Activated T-cell treated with anti-CD3 and anti-CD28 coated beads, Interleukin-2, amount 50 U/mL, for 72 hours (primary cell): ENCODE measurements around the gene MICAL1. TPM values are rescaled to one million over a fixed set of nuclear protein-coding genes. Genes with fewer than 3 reads are reported as not detected.
A peak's percentile ranks its signal among the peaks of the same experiment; 100 is the strongest.

Experiments used
- ATAC-seq, 2 donors: fragments of 150-1000 bp; cut with Tn5 transposase; replicated peaks in 1 of 2; 2 replicates each; pipeline ENCODE4 v1.10.0; 2021; ENCODE audit warnings: moderate library complexity in 2 of 2, mild to moderate bottlenecking in 1 of 2
- DNase-seq, 2 donors: peaks; one replicate each; pipeline ENCODE4 v3.0.0; 2021 to 2022; ENCODE audit warnings: mixed read lengths in 1 of 2
- H3K27ac Mint-ChIP-seq: one replicate; pipeline ENCODE4 v1.8.0; 2022; ENCODE audit warnings: mild to moderate bottlenecking, moderate library complexity, mixed read lengths
- H3K27me3 Mint-ChIP-seq: one replicate; pipeline ENCODE4 v1.8.0; 2022; ENCODE audit warnings: low read depth, mixed read lengths
- H3K36me3 Mint-ChIP-seq, 2 donors: one replicate each; pipeline ENCODE4 v1.8.0; 2022; ENCODE audit warnings: mixed read lengths in 2 of 2, mild to moderate bottlenecking in 1 of 2; ENCODE audit not compliant: insufficient read depth in 2 of 2
- H3K4me1 Mint-ChIP-seq: one replicate; pipeline ENCODE4 v1.8.0; 2022; ENCODE audit warnings: low read depth, mixed read lengths
- H3K4me3 Mint-ChIP-seq, 2 donors: one replicate each; pipeline ENCODE4 v1.8.0; 2022; ENCODE audit warnings: mild to moderate bottlenecking in 2 of 2, mixed read lengths in 2 of 2, moderate library complexity in 2 of 2
- H3K9me3 Mint-ChIP-seq, 2 donors: one replicate each; pipeline ENCODE4 v1.8.0; 2022; ENCODE audit warnings: mixed read lengths in 2 of 2
- total RNA-seq, 2 donors: library from RNA; stranded (reverse); gene quantifications; one replicate each; pipeline ENCODE4 v1.2.3, GENCODE V29; 2022

Gene MICAL1
- total RNA-seq, 2 donors from 2014 or later: 70.4 to 76.7 TPM

DNA sequence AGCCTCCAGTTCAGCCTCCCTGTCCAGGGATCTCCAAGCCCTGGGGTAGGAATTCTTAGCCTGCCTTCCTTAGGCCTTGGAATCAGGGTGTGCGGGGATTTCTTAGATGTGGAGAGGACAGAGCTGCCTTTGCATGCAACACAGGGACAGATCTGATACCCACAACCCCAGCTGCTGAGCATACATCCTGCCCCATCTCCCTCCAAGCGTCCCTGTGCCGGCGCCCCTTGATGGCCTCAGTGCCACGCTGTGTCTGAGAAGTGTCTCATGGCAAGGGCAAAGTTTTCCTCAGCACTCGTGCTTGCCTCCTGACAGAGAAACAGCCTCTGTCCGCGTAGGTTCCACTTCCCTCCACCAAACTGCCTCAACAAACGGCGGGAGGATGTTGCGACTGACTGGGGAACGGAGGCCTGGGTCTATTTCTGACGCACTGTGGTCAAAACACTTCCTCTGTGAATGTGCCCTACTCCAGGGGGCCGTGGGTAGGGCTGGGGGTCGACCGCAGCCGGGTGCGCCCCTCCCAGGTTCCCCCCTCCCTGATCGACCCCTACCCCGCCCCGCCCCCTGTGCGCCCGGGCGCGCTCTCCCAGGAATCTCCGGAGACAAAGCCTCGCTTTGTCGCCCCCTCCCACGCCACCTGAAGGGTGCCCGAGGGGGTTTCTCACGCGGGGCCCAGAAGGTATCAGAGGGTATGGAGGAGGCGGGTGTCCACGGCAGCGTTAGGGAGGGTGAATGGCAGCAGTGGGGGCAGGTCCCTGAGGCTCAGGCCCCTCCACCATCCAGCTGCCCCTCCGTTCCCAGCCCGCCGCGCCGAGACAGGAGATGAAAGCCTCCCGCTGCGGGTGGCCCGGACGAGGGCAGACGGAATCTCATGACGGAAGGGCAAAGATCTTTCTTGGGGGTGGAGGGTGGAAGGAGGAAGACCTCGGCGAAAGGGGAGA is 806 bp downstream of the MICAL1 start:
- Mint-ChIP-seq H3K36me3 (peaks cover 3 to 7% of the 10 kb centered on the region in 2 donors), H3K27ac (peak overlapping the region; percentile 64), H3K4me3 (peak overlapping the region; percentile 86 to 99), H3K27me3 (no peaks in the 10 kb centered on the region), H3K9me3 (no peaks in the 10 kb centered on the region), H3K4me1 (peaks cover 65% of the 10 kb centered on the region)
- ATAC-seq (peak; percentile 55 to 57), DNase-seq (peak; percentile 72 to 77)

DNA sequence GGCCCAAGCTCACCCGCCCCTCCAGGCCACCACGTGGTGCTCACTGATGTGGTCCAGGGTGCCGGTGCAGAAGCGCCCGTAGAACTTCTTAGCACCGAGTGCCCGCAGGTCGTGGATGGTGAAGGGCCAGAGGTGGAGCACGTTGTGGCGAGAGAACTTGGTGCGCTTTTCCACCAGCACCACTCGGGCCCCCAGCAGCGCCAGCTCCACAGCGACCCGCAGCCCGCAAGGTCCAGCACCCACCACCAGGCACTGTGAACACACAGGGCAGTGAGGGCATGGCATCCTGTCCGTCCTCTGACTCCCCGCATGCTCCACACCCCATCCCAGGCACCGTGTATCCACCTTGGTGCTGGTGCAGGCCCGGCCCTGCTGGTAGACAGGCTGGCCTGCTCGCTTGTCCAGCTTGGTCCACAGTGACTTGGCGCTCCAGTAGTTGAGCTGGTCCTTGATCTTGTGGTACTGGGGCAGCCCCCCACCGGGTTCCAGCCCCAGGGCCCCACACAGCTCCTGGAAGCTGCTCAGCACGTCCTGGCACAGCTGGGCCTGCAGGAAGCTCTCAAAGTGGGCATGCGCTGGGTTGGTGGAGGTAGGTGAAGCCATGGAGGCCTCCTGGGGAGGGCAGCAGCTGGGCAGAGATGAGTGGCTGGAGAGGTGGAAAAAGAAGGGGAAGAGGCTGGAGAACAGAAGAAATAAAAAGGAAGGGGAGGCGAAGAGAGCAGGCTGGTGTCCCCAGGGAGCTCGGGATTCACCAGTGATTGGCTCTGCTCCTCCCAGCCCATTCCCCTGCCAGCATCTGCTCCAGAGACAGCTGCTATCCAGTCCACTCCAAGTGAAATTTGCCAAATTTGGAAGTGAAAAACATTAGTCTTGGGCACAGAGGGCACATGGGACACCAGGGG is 1.7 kb downstream of the MICAL1 start:
- DNase-seq (no peak), ATAC-seq (no peak)
- Mint-ChIP-seq H3K4me3 (peak overlapping the region; percentile 86 to 99), H3K9me3 (no peaks in the 10 kb centered on the region), H3K36me3 (peaks cover 3 to 7% of the 10 kb centered on the region in 2 donors), H3K27me3 (no peaks in the 10 kb centered on the region), H3K4me1 (peaks cover 61% of the 10 kb centered on the region), H3K27ac (peak overlapping the region; percentile 64)

DNA sequence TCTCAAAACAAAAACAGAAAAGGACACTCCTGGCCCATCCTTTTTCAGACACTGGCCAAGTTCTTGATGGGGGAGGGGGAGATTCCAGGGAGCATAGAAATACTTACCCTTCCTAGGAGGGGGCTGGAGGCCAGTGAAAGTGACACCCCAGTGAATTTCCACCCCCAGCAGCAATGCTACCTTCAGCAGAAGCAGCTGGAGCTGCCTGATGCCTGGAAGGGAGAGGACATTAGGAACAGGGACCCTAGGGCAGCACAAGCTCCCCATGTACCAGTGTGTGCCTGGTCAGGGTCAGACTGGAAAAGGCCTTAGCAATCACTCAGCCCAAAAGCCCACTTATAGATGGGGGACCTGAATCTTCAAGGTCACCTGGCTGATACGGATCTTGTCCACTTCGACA is 2.4 kb downstream of the MICAL1 start:
- ATAC-seq: no peak
- H3K4me3 Mint-ChIP-seq: no peak overlapping the region

DNA sequence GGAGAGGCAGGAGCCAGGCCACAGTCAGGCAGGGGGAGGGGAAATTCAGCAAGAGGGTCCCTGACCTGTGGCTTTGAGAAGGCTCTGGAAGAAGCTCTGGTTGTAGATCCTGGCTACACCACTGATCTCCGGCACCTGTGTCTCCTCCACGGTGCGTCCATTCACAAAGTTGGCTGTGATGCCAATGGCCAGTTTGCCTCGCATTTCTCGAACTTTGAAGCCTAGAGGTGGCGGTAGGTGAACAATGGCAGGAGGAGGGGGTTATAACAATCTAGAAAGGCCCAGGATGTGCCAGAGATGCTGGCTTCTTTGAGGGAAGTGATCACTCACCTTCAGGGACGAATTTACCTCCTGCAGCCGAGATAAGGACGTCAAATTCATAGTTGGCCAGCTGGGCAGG is 3.4 kb downstream of the MICAL1 start:
- no peaks in the 10 kb centered on the region for H3K27me3 Mint-ChIP-seq
- no peaks in the 10 kb centered on the region for H3K9me3 Mint-ChIP-seq
- no peak overlapping the region for H3K4me3 Mint-ChIP-seq
- ATAC-seq (no peak), DNase-seq (no peak)
- H3K36me3 Mint-ChIP-seq: peaks cover 3 to 7% of the 10 kb centered on the region in 2 donors
- H3K27ac Mint-ChIP-seq: no peak overlapping the region
- peaks cover 52% of the 10 kb centered on the region for H3K4me1 Mint-ChIP-seq

More for the DNA sequence above, 2.4 kb downstream of the MICAL1 start:
- H3K36me3 Mint-ChIP-seq: peaks cover 3 to 7% of the 10 kb centered on the region in 2 donors
- no peak overlapping the region for H3K27ac Mint-ChIP-seq
- H3K9me3 Mint-ChIP-seq: no peaks in the 10 kb centered on the region
- peaks cover 60% of the 10 kb centered on the region for H3K4me1 Mint-ChIP-seq
- DNase-seq: no peak
- H3K27me3 Mint-ChIP-seq: no peaks in the 10 kb centered on the region

DNA sequence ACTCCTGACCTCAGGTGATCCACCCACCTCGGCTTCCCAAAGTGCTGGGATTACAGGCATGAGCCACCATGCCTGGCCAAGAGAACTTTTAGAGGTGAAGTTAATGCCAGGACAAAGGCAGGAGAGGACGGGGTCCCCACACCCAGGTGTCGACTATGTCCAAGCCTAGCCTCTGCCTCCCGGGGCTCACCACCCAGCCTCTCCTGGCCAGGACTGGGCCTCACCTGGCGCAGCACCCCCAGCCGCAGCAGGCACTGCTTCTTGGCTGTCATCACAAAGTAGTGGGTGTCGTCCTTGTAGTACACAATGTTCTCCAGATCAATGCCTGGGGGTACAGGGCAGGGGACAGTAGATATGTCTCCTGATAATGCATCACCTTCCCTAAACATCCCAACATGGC is 4.2 kb downstream of the MICAL1 start:
- DNase-seq: no peak
- H3K27me3 Mint-ChIP-seq: no peaks in the 10 kb centered on the region
- no peak overlapping the region for H3K4me3 Mint-ChIP-seq
- peaks cover 44% of the 10 kb centered on the region for H3K4me1 Mint-ChIP-seq
- no peak for ATAC-seq
- H3K27ac Mint-ChIP-seq: no peak overlapping the region
- peaks cover 3 to 7% of the 10 kb centered on the region in 2 donors for H3K36me3 Mint-ChIP-seq
- H3K9me3 Mint-ChIP-seq: no peaks in the 10 kb centered on the region

DNA sequence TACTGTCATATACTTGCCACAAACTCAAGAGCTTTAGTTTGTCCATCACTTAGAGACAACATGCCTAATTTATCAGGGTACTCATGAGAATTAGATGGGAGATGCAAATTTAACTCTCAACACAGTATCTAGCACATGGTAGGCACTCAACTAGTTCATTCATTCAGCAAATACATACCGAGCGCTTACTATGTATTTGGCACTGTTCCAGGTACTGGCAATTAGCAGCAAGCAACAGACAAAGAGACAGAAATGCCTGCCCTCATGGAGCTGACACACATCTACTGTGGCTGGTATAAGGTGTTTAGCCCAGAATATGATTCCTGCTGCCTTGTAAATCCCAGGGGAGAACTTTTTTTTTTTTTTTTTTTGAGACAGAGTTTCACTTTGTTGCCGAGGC is 4.8 kb downstream of the MICAL1 start:
- ATAC-seq (no peak), DNase-seq (no peak)
- no peak overlapping the region for H3K4me3 Mint-ChIP-seq
- no peaks in the 10 kb centered on the region for H3K9me3 Mint-ChIP-seq
- H3K27ac Mint-ChIP-seq: no peak overlapping the region
- peaks cover 3 to 7% of the 10 kb centered on the region in 2 donors for H3K36me3 Mint-ChIP-seq
- H3K27me3 Mint-ChIP-seq: no peaks in the 10 kb centered on the region
- peaks cover 40% of the 10 kb centered on the region for H3K4me1 Mint-ChIP-seq

DNA sequence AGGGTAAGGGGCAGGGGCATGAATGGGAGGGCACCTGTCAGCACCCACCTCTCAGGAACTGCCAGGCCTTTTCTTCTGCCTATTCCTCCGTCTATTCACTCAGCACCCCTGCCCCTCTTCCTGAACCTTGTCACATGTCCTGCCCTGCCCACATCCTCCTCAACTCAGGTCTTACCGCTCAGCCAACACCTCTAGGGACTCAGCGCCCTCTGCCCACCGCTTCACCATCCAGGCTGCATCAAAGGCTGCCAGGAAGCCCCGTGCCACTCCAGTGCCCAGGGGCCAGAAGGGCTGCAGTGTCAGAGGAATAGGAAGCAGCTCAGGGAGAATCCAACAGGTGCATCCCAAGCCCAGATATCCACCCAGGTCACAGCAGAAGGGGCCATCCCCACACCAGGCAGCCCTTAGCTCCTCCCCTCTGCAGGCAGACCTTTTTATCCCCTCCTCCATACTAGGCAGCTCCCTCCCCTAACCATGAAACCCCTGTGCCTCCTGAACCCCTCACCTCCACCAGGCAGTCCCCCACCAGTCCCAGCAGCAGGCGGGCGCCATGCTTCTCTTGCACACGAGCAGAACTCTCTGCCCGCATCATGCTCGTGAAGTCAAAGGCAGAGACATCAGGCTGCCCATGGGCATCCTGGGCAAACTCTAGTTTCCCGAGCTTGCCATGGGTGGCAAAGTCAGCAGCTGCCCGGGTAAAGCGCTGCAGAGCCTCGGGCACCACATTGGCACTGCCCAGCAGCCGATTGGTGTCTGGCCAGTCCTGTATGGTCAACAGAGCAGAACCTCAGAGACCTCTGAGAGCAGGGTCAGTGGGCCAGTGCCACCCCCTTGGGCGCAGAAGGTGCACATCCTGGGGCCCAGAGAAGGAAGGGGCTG is 5.5 kb downstream of the MICAL1 start:
- Mint-ChIP-seq H3K27me3 (no peaks in the 10 kb centered on the region), H3K9me3 (no peaks in the 10 kb centered on the region), H3K27ac (no peak overlapping the region), H3K36me3 (peaks cover 5 to 7% of the 10 kb centered on the region in 2 donors), H3K4me3 (peak overlapping the region; percentile 18 to 53), H3K4me1 (peaks cover 40% of the 10 kb centered on the region)
- DNase-seq (peak; percentile 37 to 40), ATAC-seq (peak; percentile 47 to 67)

DNA sequence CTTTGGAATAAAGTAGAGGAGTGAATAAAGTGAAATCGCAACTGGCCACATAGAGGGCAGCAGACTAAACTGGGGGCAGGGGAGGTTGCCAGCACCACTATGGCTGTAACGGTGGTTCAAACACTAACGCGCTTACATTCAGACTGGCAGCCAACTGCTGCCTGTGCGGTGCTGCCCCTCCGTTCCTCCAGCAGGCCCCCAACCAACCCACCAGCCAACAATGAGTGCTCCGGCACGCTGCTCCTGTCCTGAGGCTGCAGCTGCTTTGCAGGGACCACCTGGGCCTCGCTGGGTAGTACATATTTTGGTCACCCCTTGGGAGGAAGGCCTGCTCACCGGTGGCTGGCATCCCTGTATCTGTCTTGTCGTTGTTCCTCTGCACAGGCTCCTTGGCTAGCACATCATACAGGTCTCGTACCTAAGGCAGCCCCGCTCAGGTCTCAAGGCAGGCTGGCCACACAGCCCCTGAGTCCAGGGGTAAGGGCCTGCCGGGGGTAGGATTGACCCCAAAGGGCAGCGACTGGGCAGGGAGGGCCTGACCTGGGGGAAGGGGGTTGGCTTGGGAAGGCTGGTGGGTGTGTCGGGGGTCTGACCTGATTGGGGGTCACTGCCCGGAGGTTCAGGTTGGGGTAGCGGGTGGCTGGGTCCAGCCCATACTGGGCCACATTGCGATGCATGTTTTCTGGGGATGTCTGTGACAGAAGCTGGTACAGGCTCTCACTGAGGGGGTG is 6.3 kb downstream of the MICAL1 start:
- DNase-seq (no peak), ATAC-seq (peak in 1 of 2 donors; percentile 4)
- H3K27me3 Mint-ChIP-seq: no peaks in the 10 kb centered on the region
- peaks cover 35% of the 10 kb centered on the region for H3K4me1 Mint-ChIP-seq
- H3K9me3 Mint-ChIP-seq: no peaks in the 10 kb centered on the region
- H3K36me3 Mint-ChIP-seq: peaks cover 5% of the 10 kb centered on the region in 2 donors
- no peak overlapping the region for H3K4me3 Mint-ChIP-seq
- H3K27ac Mint-ChIP-seq: no peak overlapping the region

DNA sequence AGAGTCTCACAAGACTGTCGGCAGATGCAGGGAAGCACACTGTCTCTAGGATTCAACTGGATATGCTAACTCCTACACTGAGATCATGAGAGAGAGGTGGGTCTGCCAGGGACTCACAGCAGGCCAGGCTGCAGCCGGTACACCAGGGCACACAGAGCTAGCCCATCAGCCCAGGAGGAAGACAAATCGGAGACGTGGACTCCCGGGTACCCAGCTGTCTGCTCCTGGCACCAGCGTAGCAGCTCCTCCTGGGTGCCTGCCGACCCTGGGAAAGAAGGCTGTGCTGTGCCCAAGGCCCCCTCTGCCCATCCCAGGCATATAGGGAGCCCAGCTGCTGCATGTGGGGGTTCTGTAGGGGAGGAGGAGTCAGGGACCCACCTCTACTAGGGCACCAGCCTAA is 7.0 kb downstream of the MICAL1 start:
- Mint-ChIP-seq H3K4me3 (no peak overlapping the region), H3K4me1 (peaks cover 29% of the 10 kb centered on the region), H3K27ac (no peak overlapping the region), H3K36me3 (peaks cover 5% of the 10 kb centered on the region in 2 donors), H3K9me3 (no peaks in the 10 kb centered on the region), H3K27me3 (no peaks in the 10 kb centered on the region)
- DNase-seq (no peak), ATAC-seq (no peak)

DNA sequence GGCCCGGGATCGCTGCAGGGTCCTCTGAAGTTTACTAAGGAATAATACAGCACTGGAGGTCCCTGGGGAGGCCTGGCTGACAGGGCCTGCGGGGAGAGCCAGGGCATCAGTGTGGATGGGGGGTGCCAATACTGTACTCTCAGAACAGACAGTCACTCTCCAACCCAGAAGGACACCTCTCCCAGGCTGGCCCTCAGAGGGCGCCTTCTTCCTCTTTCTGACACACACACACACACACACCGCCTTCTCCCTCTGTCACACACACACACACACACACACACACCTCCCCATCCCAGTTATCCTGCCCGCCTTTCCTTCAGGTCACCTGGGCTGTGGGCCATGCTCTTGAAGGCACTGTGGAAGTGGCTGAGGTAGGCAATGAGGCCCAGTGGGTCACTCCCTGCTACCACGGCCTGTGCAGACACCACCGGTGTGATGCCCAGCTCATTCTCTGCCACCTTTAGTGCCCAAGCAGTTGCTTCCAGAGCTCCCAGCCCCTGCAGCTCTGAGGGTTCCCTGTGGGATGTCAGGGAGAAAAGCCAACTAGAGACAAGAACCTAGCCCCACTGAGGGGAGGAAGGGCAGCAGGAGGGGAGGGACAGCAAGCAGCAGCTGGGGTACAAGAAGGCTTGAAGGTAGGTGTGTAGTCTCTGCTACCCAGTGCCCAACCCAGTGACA is 7.6 kb downstream of the MICAL1 start:
- Mint-ChIP-seq H3K36me3 (peaks cover 5% of the 10 kb centered on the region in 2 donors), H3K4me3 (no peak overlapping the region), H3K9me3 (no peaks in the 10 kb centered on the region), H3K4me1 (peaks cover 26% of the 10 kb centered on the region), H3K27me3 (no peaks in the 10 kb centered on the region), H3K27ac (peak overlapping the region; percentile 39)
- no peak for ATAC-seq
- no peak for DNase-seq

DNA sequence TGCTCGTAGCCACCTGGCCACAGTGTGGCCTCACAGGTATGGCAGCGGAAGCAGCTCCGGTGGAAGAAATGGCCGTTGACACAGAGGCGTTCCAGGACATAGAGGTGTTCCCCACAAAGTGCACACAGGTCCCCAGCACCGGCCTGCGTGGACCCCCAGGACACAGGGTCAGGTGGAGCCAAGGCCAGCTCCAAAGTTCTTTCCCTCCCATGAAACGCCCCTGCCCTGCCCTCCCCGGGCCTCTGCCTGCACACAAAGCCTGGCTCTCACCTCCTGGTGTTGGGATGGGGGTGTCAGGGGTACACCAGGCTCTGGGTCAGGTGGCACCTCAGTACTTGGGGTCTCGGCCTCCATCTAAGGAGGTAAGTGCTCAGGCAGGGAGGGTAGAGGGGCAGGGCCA is 8.5 kb downstream of the MICAL1 start:
- Mint-ChIP-seq H3K9me3 (no peaks in the 10 kb centered on the region), H3K4me1 (peaks cover 26% of the 10 kb centered on the region), H3K4me3 (no peak overlapping the region), H3K27ac (no peak overlapping the region), H3K36me3 (peaks cover 5% of the 10 kb centered on the region in 2 donors), H3K27me3 (no peaks in the 10 kb centered on the region)
- ATAC-seq (no peak), DNase-seq (no peak)
